ENCODE results near the gene ECE1.
"Not testable (repeated sequence)": the region's sequence is repeated elsewhere in the genome, so short reads cannot be mapped to it uniquely, and the experiment has no call there.

ECE1 gene

DNA sequence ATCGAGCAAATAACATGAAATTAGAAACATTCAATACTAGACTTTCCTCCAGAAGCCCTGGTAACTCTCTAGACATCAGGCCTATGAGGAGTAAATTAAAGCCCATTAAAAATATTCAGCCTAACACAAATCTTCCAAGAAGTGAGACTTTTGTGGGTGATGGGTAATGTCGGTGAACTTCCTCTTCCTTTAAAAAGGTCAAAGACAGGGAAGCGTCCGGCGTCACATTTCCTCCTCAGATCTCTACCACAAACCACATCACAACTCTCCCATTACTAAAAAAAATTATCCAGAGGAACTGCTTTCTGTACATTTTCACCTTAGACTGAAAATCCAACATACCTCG is 115.0 kb downstream of the ECE1 start:
- no peaks in the 10 kb centered on the region for H3K9me3 ChIP-seq (ENCODE audit: control extremely low read depth in 1 of 5, control insufficient read depth in 4 of 5, insufficient read depth in 2 of 5, low read depth in 1 of 5, low read length in 4 of 5)
- CTCF ChIA-PET: interaction anchor here (1.2 to 1.8 kb wide), 3 partner anchors 10 to 23 kb away, joined by 3 to 5 read pairs (median 4); no protein-coding TSS in a partner anchor
- no CpG with 5 or more reads among the region's 6 CpGs for WGBS (ENCODE audit: insufficient coverage)
- peaks cover 0 to 5% (median 3%) of the 10 kb centered on the region in 4 experiments for H3K36me3 ChIP-seq (ENCODE audit: control insufficient read depth in 4 of 4, insufficient read depth in 4 of 4, low read length in 3 of 4)
- POLR2A ChIA-PET: no interaction called here
- H3K27ac ChIP-seq (ENCODE audit: insufficient read depth in 1 of 2, low read depth in 1 of 2, low read length in 2 of 2, poor library complexity in 1 of 2, severe bottlenecking in 2 of 2): peak overlapping the region in 1 of 2 experiments; percentile 87
- peaks cover 7 to 29% (median 24%) of the 10 kb centered on the region in 4 experiments for H3K4me1 ChIP-seq (ENCODE audit: control extremely low read depth in 1 of 4, control insufficient read depth in 4 of 4, insufficient read depth in 4 of 4, low read length in 3 of 4)
- no peaks in the 10 kb centered on the region for H3K27me3 ChIP-seq (replicated peaks in 2 of 5; ENCODE audit: control insufficient read depth in 4 of 5, insufficient read depth in 5 of 5, low read length in 4 of 5)
- DNase-seq: peak; percentile 85 to 91 (median 89)
- H3K4me3 ChIP-seq (ENCODE audit: control insufficient read depth in 1 of 7, extremely low read depth in 1 of 7, insufficient read depth in 4 of 7, low read depth in 2 of 7, low read length in 6 of 7): peak overlapping the region in 6 of 7 experiments; percentile 72 to 91 (median 82)

DNA sequence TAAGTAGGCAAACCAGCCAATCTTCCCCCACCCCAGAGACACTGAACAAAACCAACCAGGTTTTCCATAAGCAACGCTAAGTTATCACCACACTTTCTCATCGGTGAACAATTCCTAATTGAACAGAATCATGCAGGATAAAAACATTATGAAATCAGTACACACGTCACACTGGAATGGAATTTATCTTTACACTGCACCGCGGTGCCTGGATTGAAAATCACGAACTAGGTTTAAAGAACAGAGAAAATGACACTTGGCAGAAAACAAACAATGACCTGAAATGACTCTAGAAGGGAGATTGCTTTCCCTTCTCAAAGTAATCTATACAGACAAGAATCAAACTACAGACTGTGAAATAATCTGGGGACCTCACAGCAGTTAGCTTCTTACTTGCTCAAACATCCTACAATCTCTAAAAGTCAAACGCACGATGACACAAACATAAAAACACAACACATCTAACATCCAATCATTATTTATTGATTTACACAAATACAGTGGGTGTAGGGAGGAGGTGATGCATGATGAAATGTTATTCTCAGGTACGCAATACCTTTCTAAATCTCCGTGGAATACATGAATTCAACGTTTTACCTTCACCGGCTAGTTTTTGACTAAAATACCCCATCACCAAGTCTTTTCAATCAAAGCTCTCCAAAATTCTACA is 115.5 kb downstream of the ECE1 start:
- WGBS (ENCODE audit: insufficient coverage): 43% methylated on average over 8 of the region's 12 CpGs
- Histone ChIP-seq H3K4me1 (ENCODE audit: control extremely low read depth in 1 of 4, control insufficient read depth in 4 of 4, insufficient read depth in 4 of 4, low read length in 3 of 4) (peaks cover 7 to 29% (median 24%) of the 10 kb centered on the region in 4 experiments), H3K27me3 (replicated peaks in 2 of 5; ENCODE audit: control insufficient read depth in 4 of 5, insufficient read depth in 5 of 5, low read length in 4 of 5) (no peaks in the 10 kb centered on the region), H3K36me3 (ENCODE audit: control insufficient read depth in 4 of 4, insufficient read depth in 4 of 4, low read length in 3 of 4) (peaks cover 2 to 8% (median 4%) of the 10 kb centered on the region in 4 experiments), H3K27ac (ENCODE audit: insufficient read depth in 1 of 2, low read depth in 1 of 2, low read length in 2 of 2, poor library complexity in 1 of 2, severe bottlenecking in 2 of 2) (peak overlapping the region in 1 of 2 experiments; percentile 87), H3K9me3 (ENCODE audit: control extremely low read depth in 1 of 5, control insufficient read depth in 4 of 5, insufficient read depth in 2 of 5, low read depth in 1 of 5, low read length in 4 of 5) (no peaks in the 10 kb centered on the region), H3K4me3 (ENCODE audit: control insufficient read depth in 1 of 7, extremely low read depth in 1 of 7, insufficient read depth in 4 of 7, low read depth in 2 of 7, low read length in 6 of 7) (peak overlapping the region in 6 of 7 experiments; percentile 72 to 91 (median 82))
- ChIA-PET POLR2A (no interaction called here), CTCF (interaction anchor here (1.2 to 1.8 kb wide), 3 partner anchors 10 to 52 kb away, joined by 3 to 5 read pairs (median 4); no protein-coding TSS in a partner anchor)
- DNase-seq: no peak

DNA sequence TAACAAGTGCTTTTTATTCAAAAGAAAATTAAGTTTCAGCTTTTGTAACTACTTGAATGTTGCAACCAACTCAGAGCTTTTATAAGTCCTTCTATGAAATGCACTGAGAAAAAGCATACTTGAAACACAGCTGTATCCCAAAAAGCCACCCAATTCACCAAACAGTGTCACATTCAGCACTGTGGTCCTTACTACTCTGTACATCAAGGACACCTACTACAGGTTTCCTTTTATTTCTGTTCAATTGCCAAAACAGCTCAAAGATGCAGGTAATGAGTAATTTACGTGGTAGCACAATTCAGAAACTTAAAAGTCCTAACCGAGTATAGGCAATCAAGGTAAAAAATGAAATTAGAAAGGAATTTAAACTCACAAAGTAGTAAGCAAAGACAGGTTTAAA is 116.0 kb downstream of the ECE1 start:
- H3K27ac ChIP-seq (ENCODE audit: insufficient read depth in 1 of 2, low read depth in 1 of 2, low read length in 2 of 2, poor library complexity in 1 of 2, severe bottlenecking in 2 of 2): no peak overlapping the region
- no peak for DNase-seq
- H3K4me3 ChIP-seq (ENCODE audit: control insufficient read depth in 1 of 7, extremely low read depth in 1 of 7, insufficient read depth in 4 of 7, low read depth in 2 of 7, low read length in 6 of 7): peak overlapping the region in 3 of 7 experiments; percentile 80 to 91 (median 85)
- no peaks in the 10 kb centered on the region for H3K9me3 ChIP-seq (ENCODE audit: control extremely low read depth in 1 of 5, control insufficient read depth in 4 of 5, insufficient read depth in 2 of 5, low read depth in 1 of 5, low read length in 4 of 5)
- WGBS (ENCODE audit: insufficient coverage): 100% methylated on average over 1 of the region's 2 CpGs
- ChIA-PET POLR2A (no interaction called here), CTCF (interaction anchor here (1.2 to 2.7 kb wide), 4 partner anchors 9 to 52 kb away, joined by 3 to 11 read pairs (median 4); no protein-coding TSS in a partner anchor)
- peaks cover 7 to 29% (median 24%) of the 10 kb centered on the region in 4 experiments for H3K4me1 ChIP-seq (ENCODE audit: control extremely low read depth in 1 of 4, control insufficient read depth in 4 of 4, insufficient read depth in 4 of 4, low read length in 3 of 4)
- H3K36me3 ChIP-seq (ENCODE audit: control insufficient read depth in 4 of 4, insufficient read depth in 4 of 4, low read length in 3 of 4): peaks cover 2 to 10% (median 5%) of the 10 kb centered on the region in 4 experiments
- H3K27me3 ChIP-seq (replicated peaks in 2 of 5; ENCODE audit: control insufficient read depth in 4 of 5, insufficient read depth in 5 of 5, low read length in 4 of 5): no peaks in the 10 kb centered on the region

DNA sequence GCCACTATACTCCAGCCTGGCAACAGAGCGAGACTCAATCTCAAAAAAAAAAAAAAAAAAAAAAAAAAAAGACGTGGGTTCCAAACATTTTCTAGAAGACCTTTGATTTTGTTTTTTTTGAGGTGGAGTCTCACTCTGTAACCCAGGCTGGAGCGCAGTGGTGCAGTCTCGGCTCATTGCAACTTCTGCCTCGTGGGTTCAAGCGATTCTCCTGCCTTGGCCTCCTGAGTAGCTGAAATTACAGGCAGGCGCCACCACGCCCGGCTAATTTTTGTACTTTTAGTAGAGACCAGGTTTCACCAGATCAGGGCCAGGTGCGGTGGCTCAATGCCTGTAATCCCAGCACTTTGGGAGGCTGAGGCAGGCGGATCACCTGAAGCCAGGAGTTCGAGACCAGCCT is 117.2 kb downstream of the ECE1 start:
- POLR2A ChIA-PET; DNase-seq; H3K27ac ChIP-seq (ENCODE audit: insufficient read depth in 1 of 2, low read depth in 1 of 2, low read length in 2 of 2, poor library complexity in 1 of 2, severe bottlenecking in 2 of 2); H3K4me3 ChIP-seq (ENCODE audit: control insufficient read depth in 1 of 7, extremely low read depth in 1 of 7, insufficient read depth in 4 of 7, low read depth in 2 of 7, low read length in 6 of 7); H3K9me3 ChIP-seq (ENCODE audit: control extremely low read depth in 1 of 5, control insufficient read depth in 4 of 5, insufficient read depth in 2 of 5, low read depth in 1 of 5, low read length in 4 of 5); H3K27me3 ChIP-seq (replicated peaks in 2 of 5; ENCODE audit: control insufficient read depth in 4 of 5, insufficient read depth in 5 of 5, low read length in 4 of 5): not testable (repeated sequence)
- Histone ChIP-seq H3K36me3 (ENCODE audit: control insufficient read depth in 4 of 4, insufficient read depth in 4 of 4, low read length in 3 of 4) (peaks cover 3 to 18% (median 8%) of the 10 kb centered on the region in 4 experiments), H3K4me1 (ENCODE audit: control extremely low read depth in 1 of 4, control insufficient read depth in 4 of 4, insufficient read depth in 4 of 4, low read length in 3 of 4) (peaks cover 7 to 29% (median 24%) of the 10 kb centered on the region in 4 experiments)
- CTCF ChIA-PET: interaction anchor here (2.7 kb wide), 1 partner anchor 22 kb away, joined by 11 read pairs; no protein-coding TSS in a partner anchor
- 91% methylated on average over 11 of the region's 12 CpGs for WGBS (ENCODE audit: insufficient coverage)

DNA sequence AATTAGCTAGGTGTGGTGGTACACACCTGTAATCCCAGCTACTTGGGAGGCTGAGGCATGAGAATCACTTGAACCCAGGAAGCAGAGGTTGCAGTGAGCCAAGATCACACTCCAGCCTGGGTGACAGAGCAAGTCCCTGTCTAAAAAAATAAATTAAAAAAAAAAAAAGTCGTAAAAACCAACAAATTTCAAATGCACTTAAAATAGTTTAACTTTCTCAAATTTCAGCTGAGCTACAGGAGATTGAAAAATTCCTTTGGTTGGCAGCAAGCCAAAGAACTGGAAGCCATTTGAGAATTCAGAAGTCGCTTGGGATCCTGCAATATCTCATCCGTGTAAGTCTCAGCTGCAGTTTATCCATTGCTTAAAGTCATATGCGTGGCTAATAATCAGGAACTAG is 119.4 kb downstream of the ECE1 start:
- 83% methylated on average over 1 of the region's 4 CpGs for WGBS (ENCODE audit: insufficient coverage)
- DNase-seq; H3K9me3 ChIP-seq (ENCODE audit: control extremely low read depth in 1 of 5, control insufficient read depth in 4 of 5, insufficient read depth in 2 of 5, low read depth in 1 of 5, low read length in 4 of 5); H3K27ac ChIP-seq (ENCODE audit: insufficient read depth in 1 of 2, low read depth in 1 of 2, low read length in 2 of 2, poor library complexity in 1 of 2, severe bottlenecking in 2 of 2); H3K27me3 ChIP-seq (replicated peaks in 2 of 5; ENCODE audit: control insufficient read depth in 4 of 5, insufficient read depth in 5 of 5, low read length in 4 of 5); H3K4me3 ChIP-seq (ENCODE audit: control insufficient read depth in 1 of 7, extremely low read depth in 1 of 7, insufficient read depth in 4 of 7, low read depth in 2 of 7, low read length in 6 of 7): not testable (repeated sequence)
- CTCF ChIA-PET: interaction anchor here (1.1 to 1.6 kb wide), 2 partner anchors 19 to 42 kb away, joined by 3 to 4 read pairs; no protein-coding TSS in a partner anchor
- Histone ChIP-seq H3K4me1 (ENCODE audit: control extremely low read depth in 1 of 4, control insufficient read depth in 4 of 4, insufficient read depth in 4 of 4, low read length in 3 of 4) (peaks cover 7 to 25% (median 19%) of the 10 kb centered on the region in 4 experiments), H3K36me3 (ENCODE audit: control insufficient read depth in 4 of 4, insufficient read depth in 4 of 4, low read length in 3 of 4) (peaks cover 6 to 28% (median 13%) of the 10 kb centered on the region in 4 experiments)
- POLR2A ChIA-PET: interaction anchor here (0.7 kb wide), 1 partner anchor 1867 kb away, joined by 3 read pairs; no protein-coding TSS in a partner anchor

DNA sequence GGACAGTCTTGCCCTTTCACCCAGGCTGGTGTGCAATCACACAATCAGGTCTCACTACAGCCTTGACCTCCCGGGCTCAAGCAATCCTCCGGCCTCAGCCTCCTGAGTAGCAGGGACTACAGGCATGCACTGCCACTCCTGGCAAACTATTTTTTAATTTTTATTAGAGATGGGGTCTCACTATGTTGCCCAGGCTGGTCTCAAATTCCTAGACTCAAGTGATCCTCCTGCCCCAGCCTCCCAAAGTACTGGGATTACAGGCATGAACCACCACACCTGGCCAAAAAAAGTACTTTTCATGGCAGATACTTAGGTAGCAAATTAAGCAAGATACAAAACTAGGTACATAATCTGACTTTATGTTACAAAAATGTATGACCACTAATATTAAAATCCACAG is 121.8 kb downstream of the ECE1 start:
- Histone ChIP-seq H3K27ac (ENCODE audit: insufficient read depth in 1 of 2, low read depth in 1 of 2, low read length in 2 of 2, poor library complexity in 1 of 2, severe bottlenecking in 2 of 2) (no peak overlapping the region), H3K4me1 (ENCODE audit: control extremely low read depth in 1 of 4, control insufficient read depth in 4 of 4, insufficient read depth in 4 of 4, low read length in 3 of 4) (peaks cover 0 to 10% (median 5%) of the 10 kb centered on the region in 4 experiments), H3K27me3 (replicated peaks in 2 of 5; ENCODE audit: control insufficient read depth in 4 of 5, insufficient read depth in 5 of 5, low read length in 4 of 5) (no peaks in the 10 kb centered on the region), H3K9me3 (ENCODE audit: control extremely low read depth in 1 of 5, control insufficient read depth in 4 of 5, insufficient read depth in 2 of 5, low read depth in 1 of 5, low read length in 4 of 5) (no peaks in the 10 kb centered on the region), H3K4me3 (ENCODE audit: control insufficient read depth in 1 of 7, extremely low read depth in 1 of 7, insufficient read depth in 4 of 7, low read depth in 2 of 7, low read length in 6 of 7) (no peak overlapping the region), H3K36me3 (ENCODE audit: control insufficient read depth in 4 of 4, insufficient read depth in 4 of 4, low read length in 3 of 4) (peaks cover 11 to 36% (median 18%) of the 10 kb centered on the region in 4 experiments)
- ChIA-PET POLR2A (no interaction called here), CTCF (interaction anchor here (1.0 kb wide), 1 partner anchor 187 kb away, joined by 3 read pairs; no protein-coding TSS in a partner anchor)
- no peak for DNase-seq
- WGBS (ENCODE audit: insufficient coverage): 100% methylated on average over 1 of the region's 2 CpGs
